ENCODE results near the gene NRXN3. TPM values are rescaled to one million over a fixed set of nuclear protein-coding genes. Genes with fewer than 3 reads are reported as not detected.
"Not testable (repeated sequence)": the region's sequence is repeated elsewhere in the genome, so short reads cannot be mapped to it uniquely, and the experiment has no call there.

Gene NRXN3
- polyA plus RNA-seq, 4 donors = 6.4 to 7.2 (median 7.0) TPM

DNA sequence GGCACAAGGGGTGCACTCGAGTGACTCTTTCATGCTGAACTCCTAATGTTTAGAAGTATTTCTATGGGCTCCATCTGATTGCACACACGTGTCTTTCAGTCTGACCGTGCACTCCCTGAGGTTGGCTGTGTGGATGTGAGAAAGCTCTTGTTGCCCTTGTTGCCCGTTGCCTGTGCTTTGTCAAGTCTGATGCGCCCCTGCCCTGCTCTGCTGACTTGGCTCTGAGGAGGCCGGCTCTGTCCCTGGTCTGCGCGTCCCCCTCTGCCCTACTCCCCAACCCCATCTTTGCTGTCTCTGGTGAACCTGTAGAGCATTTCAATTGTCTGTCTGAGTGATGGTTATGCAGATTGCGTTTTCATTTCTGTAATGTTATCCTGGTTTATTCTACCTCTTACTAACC, 802.3 kb downstream of the NRXN3 start:
- DNase-seq (ENCODE audit: low read depth in 4 of 4, low spot score in 3 of 4) = no peak

GRCh38 chr14:78974691-78975090, 804.5 kb downstream of the NRXN3 start:
- DNase-seq (ENCODE audit: low read depth in 4 of 4, low spot score in 3 of 4) = no peak

GRCh38 chr14:78975734-78976133, 805.6 kb downstream of the NRXN3 start:
- no peak for DNase-seq (ENCODE audit: low read depth in 4 of 4, low spot score in 3 of 4)

GRCh38 chr14:78978896-78979295, 808.7 kb downstream of the NRXN3 start:
- DNase-seq (ENCODE audit: low read depth in 4 of 4, low spot score in 3 of 4) = no peak

- DNase-seq (ENCODE audit: low read depth in 4 of 4, low spot score in 3 of 4) = no peak
Observed at GRCh38 chr14:78982551-78982950, 812.4 kb downstream of the NRXN3 start.

DNA sequence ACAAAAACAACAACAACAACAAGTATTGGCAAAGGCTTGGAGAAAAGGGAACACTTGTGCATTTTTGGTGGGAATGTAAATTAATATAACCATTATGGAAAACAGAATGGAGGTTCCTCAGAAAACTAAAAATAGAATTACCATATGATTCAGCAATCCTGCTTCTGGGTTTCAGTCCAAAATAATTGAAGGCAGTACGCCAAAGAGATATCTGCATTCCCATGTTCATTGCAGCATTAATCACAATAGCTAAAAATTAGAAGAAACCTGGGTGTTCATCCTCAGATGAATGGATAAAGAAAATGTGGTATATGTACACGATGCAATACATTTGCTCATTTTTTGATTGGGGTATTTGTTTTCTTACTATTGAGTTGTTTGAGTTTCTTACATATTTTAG, 813.0 kb downstream of the NRXN3 start:
- no peak for DNase-seq (ENCODE audit: low read depth in 4 of 4, low spot score in 3 of 4)

DNA sequence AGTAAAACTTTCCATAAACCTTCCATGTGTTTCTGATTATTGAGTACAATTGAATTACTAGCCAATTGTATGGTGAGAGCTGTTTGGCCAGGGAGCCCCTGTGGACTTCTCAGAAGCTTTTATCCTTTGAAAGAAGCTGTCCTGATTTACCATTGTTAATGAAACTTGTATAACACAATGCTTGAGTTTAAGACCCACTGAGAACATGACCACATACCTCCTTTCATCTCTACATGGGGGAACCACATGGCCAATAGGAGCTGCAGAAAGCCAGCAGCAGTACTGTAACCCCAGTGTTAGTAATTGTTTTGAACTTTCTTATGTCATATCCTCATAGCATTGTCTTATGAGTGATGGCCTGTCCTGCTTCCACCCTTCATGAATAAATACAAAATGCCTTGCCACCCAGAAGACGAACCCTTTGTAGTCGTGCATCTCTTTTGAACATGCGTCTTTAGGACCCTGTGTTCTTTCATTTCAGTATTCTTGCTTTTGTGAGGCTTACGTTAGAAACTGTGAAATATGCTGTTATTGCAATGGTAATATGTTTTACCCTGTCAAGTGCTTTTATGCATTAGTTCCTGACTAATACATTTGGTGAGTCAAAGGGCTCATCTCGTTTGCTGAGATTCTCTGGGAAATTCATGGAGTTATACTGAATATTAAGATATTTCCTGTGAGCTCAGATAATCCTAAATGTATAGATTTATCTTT, 815.7 kb downstream of the NRXN3 start:
- DNase-seq (ENCODE audit: low read depth in 4 of 4, low spot score in 3 of 4) = no peak

DNA sequence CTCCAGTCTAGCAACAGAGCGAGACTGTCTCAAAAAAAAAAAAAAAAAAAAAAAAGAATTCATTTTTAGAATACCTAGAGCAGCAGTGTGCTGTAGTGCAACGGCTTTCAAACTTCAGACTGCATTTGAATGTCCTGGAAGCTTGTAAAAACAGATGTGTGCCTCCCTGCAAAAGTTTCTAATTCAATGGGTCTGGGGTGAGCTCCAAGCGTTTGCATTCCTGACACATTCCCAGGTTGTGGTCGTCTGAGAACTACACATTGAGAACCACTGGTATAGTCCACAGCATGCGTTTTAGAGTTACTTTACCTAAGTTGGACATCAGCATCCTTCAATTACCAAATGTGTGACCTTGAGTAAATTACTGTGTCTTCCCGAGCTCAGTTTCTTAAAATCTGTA, 816.8 kb downstream of the NRXN3 start:
- DNase-seq (ENCODE audit: low read depth in 4 of 4, low spot score in 3 of 4) = no peak

GRCh38 chr14:78989221-78989620, 819.0 kb downstream of the NRXN3 start:
- DNase-seq (ENCODE audit: low read depth in 4 of 4, low spot score in 3 of 4) = no peak

DNA sequence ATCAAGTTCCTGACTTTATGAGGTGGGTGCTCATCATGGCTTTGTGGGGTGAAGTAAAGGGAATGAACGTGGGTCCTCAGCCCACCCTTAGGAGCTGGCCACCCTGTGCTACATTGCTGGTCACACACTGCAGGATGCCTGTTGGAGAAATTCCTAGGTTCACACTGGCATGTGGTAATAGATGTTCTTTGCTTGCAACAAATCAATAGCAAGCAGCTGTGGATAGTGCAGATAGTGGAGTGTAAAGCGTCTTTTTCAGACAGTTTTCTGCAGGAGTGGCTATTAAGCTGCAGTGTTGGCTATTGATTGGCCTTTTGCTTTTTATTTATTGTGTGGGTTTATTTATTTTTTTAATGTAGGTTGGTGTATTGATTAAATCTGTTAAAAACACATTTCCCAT, 822.7 kb downstream of the NRXN3 start:
- DNase-seq (ENCODE audit: low read depth in 4 of 4, low spot score in 3 of 4) = no peak

- DNase-seq (ENCODE audit: low read depth in 4 of 4, low spot score in 3 of 4) = peak in 3 of 4 donors; percentile 29 to 41 (median 36)
Observed at GRCh38 chr14:78997811-78998210, 827.6 kb downstream of the NRXN3 start.

DNA sequence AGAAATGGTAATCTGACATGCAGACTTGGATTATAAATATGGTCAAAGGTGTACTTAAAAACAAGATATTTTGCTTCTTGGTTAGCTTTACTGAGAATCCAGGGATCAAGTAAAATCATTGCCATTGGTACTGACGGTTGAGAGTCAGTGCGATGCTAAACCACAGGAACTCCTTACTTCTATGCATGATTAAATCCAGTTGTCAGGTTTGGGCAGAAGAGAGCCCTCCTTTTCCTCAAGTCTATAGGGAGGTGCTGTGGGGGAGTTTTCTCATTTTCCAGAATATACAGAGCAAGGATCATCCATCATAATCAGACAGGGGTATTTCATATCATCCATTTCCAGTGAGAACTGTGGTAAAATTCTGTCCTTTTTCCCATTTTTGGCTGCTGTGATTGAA, 839.1 kb downstream of the NRXN3 start:
- no peak for DNase-seq (ENCODE audit: low read depth in 4 of 4, low spot score in 3 of 4)

DNA sequence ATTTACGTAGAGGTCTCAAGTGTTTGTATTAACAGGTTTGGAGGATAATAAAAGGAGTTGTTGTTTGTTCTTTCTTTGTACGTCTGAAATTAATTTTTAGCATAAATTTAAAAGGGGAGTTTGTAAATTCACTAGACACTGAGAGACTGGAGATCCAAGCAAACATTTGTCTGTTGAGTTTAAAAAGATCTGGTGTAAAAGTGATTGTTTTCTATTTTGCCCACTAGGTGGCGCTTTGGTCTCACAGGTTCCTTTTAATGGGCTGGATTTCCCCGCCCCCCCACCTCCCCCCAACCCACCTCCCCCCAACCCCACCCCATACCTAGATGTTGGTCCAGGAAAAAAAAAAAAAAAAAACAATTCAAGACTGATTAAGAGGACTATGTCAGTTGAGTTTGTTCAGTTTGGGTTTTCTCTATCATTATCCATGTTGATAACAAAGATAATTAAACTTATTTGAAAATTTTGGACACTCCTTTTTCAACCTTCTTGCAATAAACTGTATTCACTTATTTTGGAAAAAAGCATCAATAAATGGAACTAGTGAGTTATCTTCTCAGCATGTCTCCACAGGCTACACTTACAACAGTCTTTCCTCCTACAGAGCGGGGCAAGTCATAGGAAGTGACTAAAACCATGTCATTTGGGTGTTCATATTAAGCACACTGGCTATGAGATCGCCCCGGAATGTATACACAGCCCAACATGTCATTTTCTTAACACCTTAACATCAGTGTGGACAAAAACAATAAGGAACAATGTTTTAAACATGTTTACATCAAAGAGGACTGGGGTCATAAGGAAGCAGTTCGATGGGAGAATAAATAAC, 841.1 kb downstream of the NRXN3 start:
- DNase-seq (ENCODE audit: low read depth in 4 of 4, low spot score in 3 of 4) = peak in 1 of 4 donors; percentile 8

GRCh38 chr14:79011920-79012204, 841.7 kb downstream of the NRXN3 start:
- DNase-seq (ENCODE audit: low read depth in 4 of 4, low spot score in 3 of 4) = no peak

- no peak for DNase-seq (ENCODE audit: low read depth in 4 of 4, low spot score in 3 of 4)
Observed at GRCh38 chr14:79016828-79017505, 846.8 kb downstream of the NRXN3 start.

DNA sequence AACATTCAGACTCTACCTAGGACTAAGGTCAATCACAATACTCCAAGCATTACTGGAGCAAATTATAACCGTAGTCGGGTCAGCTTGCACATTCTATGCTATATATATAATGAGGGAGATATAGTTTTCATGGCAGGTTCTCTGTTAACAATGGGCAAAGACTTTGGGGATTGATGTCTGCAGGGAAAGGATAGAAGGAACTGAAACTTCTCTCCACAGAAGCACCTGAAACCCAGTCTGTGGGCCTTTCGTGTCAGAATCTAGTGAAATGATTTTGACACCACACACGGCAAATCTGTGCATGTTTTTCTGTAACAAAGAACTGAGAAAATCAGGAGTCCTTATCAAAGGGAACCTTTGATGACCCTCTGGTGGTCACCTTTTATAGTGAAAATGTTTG, 847.4 kb downstream of the NRXN3 start:
- DNase-seq (ENCODE audit: low read depth in 4 of 4, low spot score in 3 of 4) = no peak

DNA sequence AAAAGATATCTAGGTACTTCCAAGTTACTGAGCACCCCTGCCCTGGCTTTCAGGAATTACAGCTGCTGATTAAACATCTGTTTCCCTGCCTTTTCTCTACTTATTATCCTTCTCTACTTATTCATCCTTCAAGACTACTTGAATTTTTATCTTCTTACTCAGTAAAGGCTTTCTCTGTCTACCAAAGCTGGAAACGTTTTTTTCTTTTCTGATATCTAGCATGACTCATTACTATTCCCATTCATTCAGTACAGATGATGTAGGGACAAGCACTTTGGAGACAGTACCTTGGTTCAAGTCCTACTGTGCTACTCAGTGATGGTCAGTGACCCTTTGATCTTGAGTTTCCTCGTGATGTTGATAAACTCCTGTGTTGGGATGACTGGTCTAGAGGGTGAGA, 848.7 kb downstream of the NRXN3 start:
- DNase-seq (ENCODE audit: low read depth in 4 of 4, low spot score in 3 of 4) = no peak

GRCh38 chr14:79019898-79020297, 849.7 kb downstream of the NRXN3 start:
- DNase-seq (ENCODE audit: low read depth in 4 of 4, low spot score in 3 of 4) = not testable (repeated sequence)

GRCh38 chr14:79021766-79022165, 851.6 kb downstream of the NRXN3 start:
- DNase-seq (ENCODE audit: low read depth in 4 of 4, low spot score in 3 of 4) = no peak

- DNase-seq (ENCODE audit: low read depth in 4 of 4, low spot score in 3 of 4) = no peak
Observed at GRCh38 chr14:79027138-79027537, 857.0 kb downstream of the NRXN3 start.

GRCh38 chr14:79028281-79028680, 858.1 kb downstream of the NRXN3 start:
- no peak for DNase-seq (ENCODE audit: low read depth in 4 of 4, low spot score in 3 of 4)

DNA sequence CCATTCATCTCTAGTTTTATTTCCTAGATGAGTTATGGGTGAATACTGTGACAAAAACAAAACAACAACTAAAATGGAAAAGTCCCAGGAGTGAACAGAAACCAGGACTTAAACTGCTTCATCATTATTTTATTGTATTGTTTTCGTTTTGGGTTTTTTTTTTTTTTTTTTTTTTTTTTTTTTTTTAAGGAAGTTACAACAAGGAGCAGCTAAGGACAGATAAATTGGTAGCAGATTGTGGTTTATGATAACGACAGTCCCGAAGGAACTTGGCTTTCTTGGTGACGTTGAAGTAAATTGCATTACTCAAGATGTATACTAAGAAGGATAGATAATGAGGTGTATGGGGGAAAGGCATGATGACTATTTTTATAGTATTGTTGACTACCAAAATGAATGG, 866.3 kb downstream of the NRXN3 start:
- DNase-seq (ENCODE audit: low read depth in 4 of 4, low spot score in 3 of 4) = no peak

Measured in left renal pelvis (tissue), 4 donors.